Heart left ventricle (tissue), 16 donors: ENCODE results near the gene MAGOHB. TPM values are rescaled to one million over a fixed set of nuclear protein-coding genes. Genes with fewer than 3 reads are reported as not detected.
"Not testable (repeated sequence)": the region's sequence is repeated elsewhere in the genome, so short reads cannot be mapped to it uniquely, and the experiment has no call there.

Experiments
- ATAC-seq, 4 donors: fragments of 200-7000 bp; cut with Tn5 transposase; one replicate each; pipeline ENCODE4 v1.9.1; 2020 to 2022; ENCODE audit warnings: moderate library complexity in 4 of 4, mild to moderate bottlenecking in 3 of 4, moderate number of reproducible peaks in 1 of 4
- DNase-seq, 5 donors: peaks; one replicate each; pipeline ENCODE4 v3.0.0-alpha.2; 2020
- H3K27ac ChIP-seq, 12 donors: fragments of 200-600 bp; sonication (generic) in 4 of 12; one replicate each; pipeline versions ENCODE4 v1.5.0 to v1.8.0; 2016 to 2022; ENCODE audit warnings: mild to moderate bottlenecking in 2 of 12
- H3K27me3 ChIP-seq, 9 donors: fragments of 200-600 bp; sonication (generic) in 2 of 9; one replicate each; pipeline versions ENCODE4 v1.5.1 to v1.8.0; 2016 to 2022; ENCODE audit warnings: mild to moderate bottlenecking in 3 of 9
- H3K36me3 ChIP-seq, 9 donors: fragments of 200-600 bp; sonication (generic) in 2 of 9; one replicate each; pipeline versions ENCODE4 v1.5.0 to v1.8.0; 2018 to 2022; ENCODE audit warnings: mild to moderate bottlenecking in 2 of 9
- H3K4me1 ChIP-seq, 12 donors: fragments of 200-600 bp; sonication (generic) in 4 of 12; one replicate each; pipeline versions ENCODE4 v1.5.0 to v1.8.0; 2016 to 2022; ENCODE audit warnings: mild to moderate bottlenecking in 3 of 12
- H3K4me3 ChIP-seq, 12 donors: fragments of 200-600 bp; sonication (generic) in 4 of 12; one replicate each; pipeline versions ENCODE4 v1.5.0 to v1.8.0; 2017 to 2022; ENCODE audit warnings: mild to moderate bottlenecking in 9 of 12, moderate library complexity in 4 of 12
- H3K9me3 ChIP-seq, 12 donors: fragments of 200-600 bp; sonication (generic) in 4 of 12; one replicate each; pipeline versions ENCODE4 v1.5.0 to v1.8.0; 2016 to 2022; ENCODE audit warnings: mild to moderate bottlenecking in 1 of 12
- POLR2A ChIP-seq, 2 donors: fragments of 450-650 bp; IDR thresholded peaks; one replicate each; pipeline ENCODE4 v1.6.1; 2017; ENCODE audit warnings: antibody characterized with exemption in 2 of 2, mild to moderate bottlenecking in 2 of 2, moderate library complexity in 2 of 2
- WGBS, 4 donors: extraction: QIAGEN DNeasy Blood & Tissue Kit in 2 of 4; methylation state at CpG; one replicate each; pipeline versions ENCODE4 v1.1.5 to v1.1.7; 2013 to 2018; 5-methylcytosine and 5-hydroxymethylcytosine counted together
- intact Hi-C, 10 donors: fragments of 100-400 bp; cut with DNase I; formaldehyde crosslinking; loops; one replicate each; pipeline versions ENCODE4 v1.11.1 to v1.14.2; 2022
- long read RNA-seq, 3 donors: library from polyadenylated mRNA; unstranded; transcript quantifications; one replicate each; pipeline ENCODE4 v2.0.0, GENCODE V29; 2020 to 2021
- polyA plus RNA-seq, 2 donors: library from polyadenylated mRNA; stranded (reverse); fragments of 200-250 nt; gene quantifications; one replicate each; pipeline ENCODE4 v1.2.3, GENCODE V29; 2013
- total RNA-seq, 9 donors: library from RNA; depleted of rRNA in 2 of 9; stranded (reverse); fragments of >200 nt in 2 of 9; fragmentation: NEBNext Ultra II Directional in 3 of 9; extraction: Animal tissue kit (Norgen Biotek cat#: 25700) in 3 of 9; gene quantifications; one replicate each; pipeline versions ENCODE4 v1.1.0 to v1.2.4, GENCODE V29; 2016 to 2023
- TF ChIP-seq, protein P1 (sequence below), 12 donors: fragments of 200-600 bp; sonication (generic) in 4 of 12; IDR thresholded peaks; one replicate each; pipeline versions ENCODE4 v1.5.0 to v1.8.0; 2018 to 2022; ENCODE audit warnings: antibody characterized with exemption in 12 of 12, mild to moderate bottlenecking in 5 of 12
- donor health status: ischemic (EF 13 %, LVEDD 7.1; RV severe dilation, severe dysfunction).
- donor health status: healthy with polysubstance abuse.
- donor health status: DM: no; HTN: yes; CAD: no.
- donor health status: DM: no; HTN: no; CAD: no.
- donor health status: ischemic (EF 25% LVEDD 6.9; RV normal size, moderate dysfunction).
- donor health status: ischemic (EF 25% LVEDD 5.7; RV mildly dilated, moderate dysfunction).
- donor health status: healthy.
- donor health status: DM: yes; HTN: yes; CAD: no.
- donor health status: ischemic (EF 35%, LVEDD 5.7; RV mildly dilated, moderate dysfunction).
- donor health status: nonischemic (EF 11% LVEDD 7.7; RV severe dilation, severe dysfunction).
- donor health status: DM: yes; HTN: yes; CAD: no.
- donor health status: PGD.
- donor health status: ischemic (EF 29% LVEDD 5.4; RV normal size, mild dysfunction).
- donor health status: nonischemic (EF 23%, LVEDD 6.1; RV moderate dilation, normal function).

MAGOHB gene
- total RNA-seq (10 to 100 TPM in 5 of 9 donors, 1 to 10 TPM in 4; 1.8 to 18.1 (median 12.7) TPM), polyA plus RNA-seq (10 to 100 TPM; 14.5 to 16.5 TPM)
- long read RNA-seq, donor 1, transcript MAGOHB-201 (5 exons, 2,623 nt), result major isoform, 7 of 13 reads
- long read RNA-seq, donor 1, partial matches to known transcripts, result 1 of 13 reads
- long read RNA-seq, donor 1, other reads (novel, unspliced or antisense), result 4 of 13 reads
- long read RNA-seq, donor 2, transcript MAGOHB-201 (5 exons, 2,623 nt), result major isoform, 8 of 8 reads
- long read RNA-seq, donor 2, partial matches to known transcripts, result 0 of 8 reads
- long read RNA-seq, donor 2, other reads (novel, unspliced or antisense), result 0 of 8 reads
- long read RNA-seq, donor 3, partial matches to known transcripts, result 1 of 3 reads
- long read RNA-seq, donor 3, other reads (novel, unspliced or antisense), result 0 of 3 reads

GRCh38 chr12:10613349-10614055 lies at the start of gene MAGOHB:
TSS of gene MAGOHB (minus strand) at chr12:10613609. CDS start at chr12:10613532, 77 bp downstream.
- ATAC-seq, result peak; percentile 99 to 100 (median 100)
- 0 to 1% (median 0%) methylated on average over 44 to 45 of the region's 45 CpGs for WGBS, 4 donors
- Histone ChIP-seq H3K36me3 (peaks cover 0 to 21% (median 16%) of the 10 kb centered on the region in 9 donors), H3K4me3 (peak within 1 kb of the TSS; percentile 63 to 91 (median 79)), H3K27ac (peak within 1 kb of the TSS; percentile 41 to 91 (median 87)), H3K9me3 (no peaks in the 10 kb centered on the region), H3K27me3 (peaks cover 0 to 6% (median 0%) of the 10 kb centered on the region in 9 donors), H3K4me1 (peaks cover 0 to 21% (median 9%) of the 10 kb centered on the region in 12 donors)
- TF ChIP-seq POLR2A (IDR thresholded peaks at IDR 0.05), result peak in 1 of 2 donors; percentile 75
- TF ChIP-seq, protein P1, sequence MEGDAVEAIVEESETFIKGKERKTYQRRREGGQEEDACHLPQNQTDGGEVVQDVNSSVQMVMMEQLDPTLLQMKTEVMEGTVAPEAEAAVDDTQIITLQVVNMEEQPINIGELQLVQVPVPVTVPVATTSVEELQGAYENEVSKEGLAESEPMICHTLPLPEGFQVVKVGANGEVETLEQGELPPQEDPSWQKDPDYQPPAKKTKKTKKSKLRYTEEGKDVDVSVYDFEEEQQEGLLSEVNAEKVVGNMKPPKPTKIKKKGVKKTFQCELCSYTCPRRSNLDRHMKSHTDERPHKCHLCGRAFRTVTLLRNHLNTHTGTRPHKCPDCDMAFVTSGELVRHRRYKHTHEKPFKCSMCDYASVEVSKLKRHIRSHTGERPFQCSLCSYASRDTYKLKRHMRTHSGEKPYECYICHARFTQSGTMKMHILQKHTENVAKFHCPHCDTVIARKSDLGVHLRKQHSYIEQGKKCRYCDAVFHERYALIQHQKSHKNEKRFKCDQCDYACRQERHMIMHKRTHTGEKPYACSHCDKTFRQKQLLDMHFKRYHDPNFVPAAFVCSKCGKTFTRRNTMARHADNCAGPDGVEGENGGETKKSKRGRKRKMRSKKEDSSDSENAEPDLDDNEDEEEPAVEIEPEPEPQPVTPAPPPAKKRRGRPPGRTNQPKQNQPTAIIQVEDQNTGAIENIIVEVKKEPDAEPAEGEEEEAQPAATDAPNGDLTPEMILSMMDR (IDR thresholded peaks at IDR 0.05), result peak in 1 of 12 donors; percentile 7
- peak; percentile 96 to 97 (median 96) for DNase-seq
- intact Hi-C loops, result loop anchor here in 9 of 10 donors (1.0 to 10.0 kb wide), 9 partner anchors 109 to 401 kb away; partner anchors contain the start of genes YBX3 (in 6 of the 9) and GABARAPL1 (in 1 of the 9)

DNA sequence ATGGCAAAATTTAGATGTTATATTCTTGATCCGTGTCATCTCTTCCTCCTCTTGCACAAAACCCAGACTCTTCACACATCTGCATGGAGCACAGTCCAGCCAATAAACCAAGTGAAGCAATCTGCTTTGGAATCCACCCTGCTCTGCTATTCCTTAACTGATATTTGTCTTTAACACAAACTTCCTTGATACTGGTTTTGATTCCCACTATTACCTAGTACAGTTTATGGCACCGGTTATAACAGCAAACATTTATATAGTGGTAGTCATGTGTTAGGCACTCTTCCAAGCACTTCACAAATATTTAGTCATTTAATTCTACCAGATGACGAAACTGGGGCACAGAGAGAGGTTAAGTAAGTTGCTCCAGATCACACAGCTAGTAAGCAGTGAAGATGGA lies 47.9 kb upstream of the MAGOHB start:
- intact Hi-C loops, result no loop called here

DNA sequence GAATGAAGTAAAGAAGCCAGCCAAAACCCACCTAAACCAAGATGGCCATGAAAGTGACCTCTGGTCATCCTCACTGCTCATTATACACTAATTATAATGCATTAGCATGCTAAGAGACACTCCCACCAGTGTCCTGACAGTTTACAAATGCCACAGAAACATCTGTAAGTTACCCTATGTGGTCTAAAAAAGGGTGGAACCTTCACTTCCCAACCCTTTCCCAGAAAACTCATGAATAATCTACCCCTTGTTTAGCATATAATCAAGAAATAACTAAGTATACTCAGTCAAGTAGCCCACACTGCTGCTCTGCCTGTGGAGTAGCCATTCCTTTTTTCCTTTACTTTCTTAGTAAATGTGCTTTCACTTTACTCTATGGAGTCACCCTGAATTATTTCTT lies 40.6 kb upstream of the MAGOHB start:
- Histone ChIP-seq H3K4me1 (no peaks in the 10 kb centered on the region), H3K9me3 (peaks cover 0 to 8% (median 0%) of the 10 kb centered on the region in 12 donors), H3K27ac (no peak overlapping the region), H3K36me3 (no peaks in the 10 kb centered on the region), H3K4me3 (no peak overlapping the region), H3K27me3 (no peaks in the 10 kb centered on the region)
- TF ChIP-seq, protein P1 (IDR thresholded peaks at IDR 0.05), result no peak
- TF ChIP-seq POLR2A (IDR thresholded peaks at IDR 0.05), result no peak
- DNase-seq (no peak), ATAC-seq (no peak)
- intact Hi-C loops, result no loop called here

More for the DNA sequence above, 47.9 kb upstream of the MAGOHB start:
- no peak for TF ChIP-seq POLR2A (IDR thresholded peaks at IDR 0.05)
- TF ChIP-seq, protein P1 (IDR thresholded peaks at IDR 0.05), result no peak
- 72 to 79% (median 75%) methylated on average over 3 of the region's 3 CpGs for WGBS, 4 donors
- Histone ChIP-seq H3K36me3 (no peaks in the 10 kb centered on the region), H3K27me3 (peaks cover 0 to 4% (median 0%) of the 10 kb centered on the region in 9 donors), H3K9me3 (peaks cover 0 to 8% (median 0%) of the 10 kb centered on the region in 12 donors), H3K27ac (no peak overlapping the region), H3K4me3 (no peak overlapping the region), H3K4me1 (no peaks in the 10 kb centered on the region)
- DNase-seq (no peak), ATAC-seq (no peak)

DNA sequence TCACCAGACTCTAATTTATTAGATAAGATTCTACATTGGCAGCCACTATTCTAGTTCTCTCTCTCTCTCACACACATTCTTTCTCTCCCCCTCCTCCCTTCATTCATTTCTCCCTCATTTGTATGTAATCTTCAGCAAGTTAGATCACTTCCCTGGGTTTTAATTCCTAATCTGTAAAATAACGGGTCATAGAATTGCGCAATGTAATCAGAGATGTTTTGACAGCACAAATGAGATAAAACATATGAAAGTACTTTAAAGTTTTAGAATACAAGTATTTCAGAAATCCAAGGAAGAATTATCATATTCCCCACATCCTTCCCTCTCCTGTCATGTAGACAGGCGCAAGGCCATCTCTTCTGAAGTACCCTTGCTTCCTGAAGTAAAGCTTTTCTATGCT lies 38.8 kb upstream of the MAGOHB start:
- intact Hi-C loops, result no loop called here
- 59 to 65% (median 62%) methylated on average over 3 of the region's 3 CpGs for WGBS, 4 donors
- TF ChIP-seq, protein P1 (IDR thresholded peaks at IDR 0.05), result no peak
- TF ChIP-seq POLR2A (IDR thresholded peaks at IDR 0.05), result no peak

DNA sequence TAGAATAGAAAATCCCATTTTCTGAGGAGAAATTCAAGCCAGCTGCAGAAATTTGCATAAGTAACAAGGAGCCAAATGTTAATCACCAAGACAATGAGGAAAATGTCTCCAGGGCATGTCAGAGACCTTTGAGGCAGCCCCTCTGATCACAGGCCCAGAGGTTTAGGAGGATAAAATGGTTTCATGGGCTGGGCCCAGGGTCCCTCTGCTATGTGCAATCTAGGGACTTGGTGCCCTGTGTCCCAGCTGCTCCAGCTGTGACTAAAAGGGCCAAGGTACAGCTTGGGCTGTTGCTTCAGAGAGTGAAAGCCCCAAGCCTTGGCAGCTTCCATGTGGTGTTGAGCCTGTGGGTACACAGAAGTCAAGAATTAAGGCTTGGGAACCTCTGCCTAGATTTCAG lies 33.2 kb upstream of the MAGOHB start:
- H3K27ac ChIP-seq, H3K4me3 ChIP-seq, intact Hi-C loops, DNase-seq, ATAC-seq, H3K27me3 ChIP-seq, H3K36me3 ChIP-seq, H3K4me1 ChIP-seq: not testable (repeated sequence)
- H3K9me3 ChIP-seq, result peaks cover 0 to 27% (median 14%) of the 10 kb centered on the region in 12 donors

More for the DNA sequence above, 38.8 kb upstream of the MAGOHB start:
- H3K9me3 ChIP-seq, result peaks cover 0 to 8% (median 0%) of the 10 kb centered on the region in 12 donors
- ATAC-seq (no peak), DNase-seq (no peak)
- H3K36me3 ChIP-seq, result no peaks in the 10 kb centered on the region
- no peak overlapping the region for H3K27ac ChIP-seq
- H3K27me3 ChIP-seq, result no peaks in the 10 kb centered on the region
- H3K4me1 ChIP-seq, result no peaks in the 10 kb centered on the region
- no peak overlapping the region for H3K4me3 ChIP-seq
